Muscle of arm (tissue), 12 donors: ENCODE data around the gene UEVLD. TPM values are rescaled to one million over a fixed set of nuclear protein-coding genes. Genes with fewer than 3 reads are reported as not detected.

Source experiments
- DNase-seq: peaks from one replicate; pipeline ENCODE4 v3.0.0-alpha.2; 2013
- polyA plus RNA-seq, 12 donors: library from polyadenylated mRNA; unstranded; fragments of 120-200 nt; gene quantifications; one replicate each; pipeline ENCODE4 v1.2.1, GENCODE V29; 2013; ENCODE audit not compliant: insufficient read length in 12 of 12

Gene UEVLD
- polyA plus RNA-seq, 12 donors = 12.1 to 20.0 (median 15.7) TPM; not detected in 1

DNA sequence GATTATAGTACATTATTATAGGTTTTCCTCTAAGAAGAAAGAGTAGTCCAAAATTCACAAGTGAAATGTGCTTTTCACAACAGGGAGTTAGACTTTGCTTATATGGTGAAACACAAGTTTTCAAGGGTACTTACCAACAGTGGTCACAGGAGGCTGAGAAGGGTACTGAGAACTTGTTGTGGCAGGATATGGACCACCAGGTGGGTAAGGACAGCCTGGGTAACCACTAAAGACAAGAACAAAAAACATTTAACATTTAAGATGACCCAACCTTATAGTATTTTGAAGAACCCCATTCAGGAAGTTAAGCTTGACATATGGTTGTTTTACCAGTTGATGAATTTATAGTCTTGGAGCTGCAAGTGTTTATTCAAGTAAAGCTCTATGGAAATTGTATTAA, 86.2 kb downstream of the UEVLD start:
- no peak for DNase-seq

DNA sequence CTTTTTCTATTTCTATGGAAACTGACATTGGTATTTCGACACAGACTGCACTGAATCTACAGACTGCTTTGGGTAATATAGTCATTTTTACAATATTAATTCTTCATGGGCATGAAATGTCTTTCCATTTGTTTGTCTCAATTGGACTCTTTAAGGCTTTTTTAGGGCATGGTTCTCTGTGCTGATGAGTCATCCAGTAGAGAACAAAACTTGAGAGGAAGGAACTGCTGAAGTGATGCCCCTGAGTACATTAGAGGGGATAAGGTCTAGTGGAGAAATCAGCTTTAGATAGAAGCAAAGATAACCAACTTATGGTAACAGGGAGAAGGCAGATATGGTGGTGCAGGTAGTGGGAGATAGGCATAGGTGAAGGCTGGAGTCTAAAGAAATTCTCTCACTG, 86.9 kb downstream of the UEVLD start:
- no peak for DNase-seq

DNA sequence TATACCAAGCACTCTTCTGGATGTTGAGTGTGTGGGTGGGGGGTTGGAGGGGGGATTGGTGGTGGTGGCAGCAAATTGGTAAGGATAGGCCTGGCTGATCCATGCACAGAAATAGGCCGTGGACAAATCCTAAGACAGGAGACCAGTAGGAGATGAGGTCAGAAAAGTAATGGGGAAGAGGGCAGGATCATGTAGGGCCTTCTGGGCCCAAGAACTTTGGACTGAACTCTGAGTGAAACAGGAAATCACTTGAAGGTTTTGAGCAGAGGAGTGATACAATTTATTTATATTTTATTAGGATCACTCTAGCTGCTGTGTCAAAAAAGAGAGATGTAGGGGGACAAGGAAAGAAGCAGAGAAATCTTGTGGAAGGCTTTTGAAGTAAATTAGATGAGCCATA, 90.5 kb downstream of the UEVLD start:
- no peak for DNase-seq

DNA sequence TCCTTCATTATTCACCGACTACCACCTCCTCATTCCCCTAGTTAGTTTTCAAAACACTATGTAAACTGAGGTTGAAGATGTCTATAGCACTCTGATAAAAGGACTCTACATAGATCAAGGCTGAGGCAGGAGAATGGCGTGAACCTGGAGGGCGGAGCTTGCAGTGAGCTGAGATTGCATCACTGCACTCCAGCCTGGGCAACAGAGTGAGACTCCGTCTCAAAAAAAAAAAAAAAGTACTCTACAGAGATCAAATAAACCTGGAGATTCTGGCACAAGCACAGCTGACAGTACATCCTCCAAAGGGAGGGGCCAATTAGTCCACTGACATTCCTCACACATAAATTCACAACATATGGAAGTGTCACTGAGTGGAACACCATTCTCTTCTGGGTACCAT, 92.8 kb downstream of the UEVLD start:
- DNase-seq = no peak

DNA sequence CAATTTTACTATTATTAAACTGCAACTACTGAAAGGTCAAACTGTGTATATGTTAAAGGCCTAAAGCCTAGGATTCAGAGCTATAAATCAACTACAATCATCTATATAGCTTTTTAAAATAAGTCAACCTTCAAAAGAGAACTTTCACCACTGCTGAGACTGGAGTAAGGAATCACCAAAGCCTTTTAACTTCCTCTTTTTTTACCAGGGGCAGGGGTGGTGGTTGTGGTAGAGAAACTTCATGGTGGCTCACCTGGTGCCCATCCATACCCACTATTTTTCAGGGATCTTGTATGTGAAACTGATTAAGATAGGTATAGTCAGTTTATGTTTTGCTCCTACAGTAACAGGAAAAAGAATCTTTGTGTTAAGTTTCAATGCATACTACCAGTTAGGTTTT, 93.3 kb downstream of the UEVLD start:
- no peak for DNase-seq

DNA sequence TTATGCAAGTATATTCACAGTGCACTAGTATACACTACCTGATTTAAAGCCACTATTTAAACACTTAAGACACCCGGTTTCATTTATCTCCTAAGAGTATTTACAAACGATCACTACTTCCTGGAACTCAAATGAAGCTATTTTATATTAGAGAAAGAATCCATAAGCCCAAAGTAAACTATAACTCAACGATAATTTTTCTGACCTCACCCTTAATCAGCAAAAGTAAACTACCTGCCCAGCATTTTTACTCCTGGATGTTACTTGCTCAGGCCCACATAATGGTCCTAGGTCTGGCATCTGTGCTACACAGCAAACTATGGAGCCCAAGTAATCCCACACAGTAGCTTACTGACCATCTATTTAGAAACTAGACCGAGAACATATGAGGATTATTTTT, 95.2 kb downstream of the UEVLD start:
- no peak for DNase-seq

DNA sequence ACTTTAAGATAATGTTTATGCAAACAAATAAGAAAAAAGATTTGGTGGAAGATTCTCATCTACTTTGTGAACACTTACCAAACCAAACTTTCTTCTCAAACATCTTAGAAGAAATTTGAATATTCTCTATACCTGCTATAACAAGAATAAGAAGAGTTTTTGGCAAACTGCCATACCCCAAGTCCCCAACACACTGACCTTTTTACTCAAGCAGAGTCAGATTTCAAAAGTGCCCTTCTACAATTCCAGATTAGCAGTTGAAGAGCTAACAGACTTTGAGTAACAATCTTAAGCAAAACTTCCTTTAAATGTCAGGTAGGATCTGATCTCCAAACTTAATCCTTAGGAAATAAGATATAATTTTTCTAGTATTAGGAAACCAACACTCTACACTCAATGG, 95.6 kb downstream of the UEVLD start:
- no peak for DNase-seq

DNA sequence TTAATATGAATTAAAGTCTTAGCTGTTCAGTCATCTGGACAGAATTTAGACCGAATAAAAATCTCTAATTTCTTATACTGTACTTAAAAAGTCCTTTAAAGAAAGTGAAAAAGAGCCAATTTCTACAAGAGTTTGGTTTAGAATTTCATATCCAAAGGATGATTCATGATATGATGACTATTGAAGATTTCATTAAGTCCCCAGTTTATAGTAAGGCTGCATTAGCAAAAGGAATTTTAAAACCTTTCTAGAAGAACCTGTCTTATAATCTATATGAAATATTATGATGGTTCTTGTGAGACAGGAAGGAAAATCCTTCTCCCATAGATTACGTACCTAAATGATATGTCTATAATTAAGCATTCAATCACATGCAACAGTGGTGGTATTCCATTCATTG, 96.6 kb downstream of the UEVLD start:
- DNase-seq = no peak

DNA sequence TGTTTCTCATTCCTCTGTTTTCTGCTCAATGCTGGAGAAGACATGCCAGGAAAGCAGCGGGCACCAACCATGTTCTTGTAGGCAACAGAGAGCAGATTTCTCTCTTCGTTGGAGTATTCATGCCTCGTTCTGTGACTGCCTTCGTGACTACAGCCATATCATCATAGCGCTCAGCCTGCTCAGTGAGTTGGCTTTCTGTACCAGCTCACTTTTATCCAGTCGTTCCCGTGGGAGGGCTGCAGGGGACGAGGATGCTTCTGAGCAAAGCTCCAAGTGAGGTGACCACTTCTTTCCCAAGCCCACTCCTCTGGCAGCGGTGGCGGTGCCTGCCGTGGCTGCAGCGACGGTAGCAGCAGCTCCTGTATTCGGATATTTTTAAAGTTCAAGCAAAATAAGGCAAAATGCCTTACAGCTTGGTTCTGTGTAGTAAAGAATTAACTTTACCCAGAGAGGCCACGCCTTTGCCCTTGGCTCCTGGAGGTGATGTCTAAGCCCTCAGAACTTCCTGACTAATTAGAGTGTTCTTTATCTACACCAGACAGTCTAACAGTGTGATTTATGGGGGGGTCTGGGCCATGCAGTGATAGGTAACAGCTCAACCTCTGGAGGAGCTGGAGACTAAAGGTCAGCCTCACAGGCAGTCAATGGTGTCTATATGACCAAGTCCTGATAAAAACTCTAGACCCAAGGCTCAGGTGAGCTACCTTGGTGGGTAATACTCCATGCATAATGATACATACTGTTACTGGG, 97.6 kb downstream of the UEVLD start:
- no peak for DNase-seq

DNA sequence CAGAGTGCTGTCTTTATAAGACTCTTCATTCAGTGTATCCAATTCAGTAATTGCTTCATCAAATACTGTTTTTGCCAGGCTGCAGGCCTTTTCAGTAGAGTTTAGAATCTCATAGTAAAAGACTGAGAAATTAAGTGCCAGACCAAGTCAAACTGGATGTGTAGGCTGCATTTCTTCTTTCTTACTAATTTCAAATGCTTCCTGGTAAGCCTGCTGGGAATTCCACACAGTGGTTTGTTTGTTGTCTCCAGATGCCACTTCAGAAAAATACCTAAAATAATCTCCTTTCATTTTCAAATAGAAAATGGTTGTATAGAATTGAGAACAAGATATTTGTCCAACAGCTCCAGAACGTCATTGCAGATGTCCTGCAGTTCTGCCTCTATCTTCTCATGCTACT, 98.2 kb downstream of the UEVLD start:
- no peak for DNase-seq

DNA sequence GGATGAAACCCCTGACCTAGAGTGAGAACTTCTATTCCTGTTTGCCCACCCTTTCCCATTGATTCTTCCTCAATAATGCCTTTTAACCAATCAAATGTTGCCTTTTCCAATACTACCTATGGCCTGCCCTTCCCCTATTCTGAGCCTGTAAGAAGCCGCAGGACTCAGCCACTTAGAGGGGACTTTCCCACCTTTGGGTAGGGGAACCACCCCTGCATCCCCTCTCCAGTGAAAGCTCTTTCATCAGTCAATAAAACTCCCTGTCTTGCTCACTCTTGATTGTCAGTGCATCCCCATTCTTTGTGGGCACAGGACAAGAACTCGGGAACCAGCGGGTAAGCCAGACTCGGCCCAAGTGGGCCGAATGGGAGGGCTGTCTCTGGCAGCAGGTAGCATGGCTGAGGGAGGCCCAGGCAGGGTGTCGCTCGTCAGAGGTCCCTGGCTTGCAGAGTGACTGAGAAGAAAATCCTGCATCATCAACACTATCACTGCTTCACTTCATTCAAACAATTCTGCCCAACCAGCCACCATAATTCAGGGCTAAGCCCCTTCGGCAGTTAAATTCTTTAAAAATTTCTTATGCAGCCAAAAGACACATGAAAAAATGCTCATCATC, 102.5 kb downstream of the UEVLD start:
- no peak for DNase-seq

Other genes starting within 250 kb of the UEVLD start
- 100 to 1,000 TPM in 11 of 12 donors, not detected in 1; 605 to 842 (median 666) TPM for gene LDHA, start 194.2 kb downstream of the UEVLD start, polyA plus RNA-seq
- 1 to 10 TPM in 2 of 12 donors, under 1 TPM in 3, not detected in 7; 0.34 to 1.6 (median 0.77) TPM for gene LDHC, start 176.4 kb downstream of the UEVLD start, polyA plus RNA-seq
- under 1 TPM in 10 of 12 donors, not detected in 2; 0.06 to 0.94 (median 0.38) TPM for gene LDHAL6A, start 132.9 kb downstream of the UEVLD start, polyA plus RNA-seq
- 100 to 1,000 TPM in 7 of 12 donors, 10 to 100 TPM in 4, not detected in 1; 89.4 to 131 (median 102) TPM for gene TSG101, start 61.8 kb downstream of the UEVLD start, polyA plus RNA-seq
- gene MISFA, start 11.1 kb upstream of the UEVLD start, polyA plus RNA-seq = 1 to 10 TPM in 10 of 12 donors, not detected in 2; 2.2 to 10.0 (median 4.6) TPM
- gene SPTY2D1, start 45.6 kb upstream of the UEVLD start, polyA plus RNA-seq = 10 to 100 TPM in 11 of 12 donors, not detected in 1; 16.0 to 28.7 (median 18.4) TPM
- 1 to 10 TPM in 10 of 12 donors, not detected in 2; 1.7 to 4.4 (median 3.0) TPM for gene TMEM86A, start 110.0 kb upstream of the UEVLD start, polyA plus RNA-seq
- gene IGSF22, start 137.5 kb upstream of the UEVLD start, polyA plus RNA-seq = 10 to 100 TPM in 1 of 12 donors, 1 to 10 TPM in 9, not detected in 2; 1.2 to 10.1 (median 5.3) TPM
- gene PTPN5, start 203.1 kb upstream of the UEVLD start, polyA plus RNA-seq = 1 to 10 TPM in 2 of 12 donors, under 1 TPM in 8, not detected in 2; 0.14 to 8.1 (median 0.27) TPM